ENCODE results near the gene ASMT. TPM values are rescaled to one million over a fixed set of nuclear protein-coding genes. Genes with fewer than 3 reads are reported as not detected.
"Not testable (repeated sequence)": the region's sequence is repeated elsewhere in the genome, so short reads cannot be mapped to it uniquely, and the experiment has no call there.

Gene ASMT, protein sequence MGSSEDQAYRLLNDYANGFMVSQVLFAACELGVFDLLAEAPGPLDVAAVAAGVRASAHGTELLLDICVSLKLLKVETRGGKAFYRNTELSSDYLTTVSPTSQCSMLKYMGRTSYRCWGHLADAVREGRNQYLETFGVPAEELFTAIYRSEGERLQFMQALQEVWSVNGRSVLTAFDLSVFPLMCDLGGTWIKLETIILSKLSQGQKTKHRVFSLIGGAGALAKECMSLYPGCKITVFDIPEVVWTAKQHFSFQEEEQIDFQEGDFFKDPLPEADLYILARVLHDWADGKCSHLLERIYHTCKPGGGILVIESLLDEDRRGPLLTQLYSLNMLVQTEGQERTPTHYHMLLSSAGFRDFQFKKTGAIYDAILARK
- not detected in 2 replicates for total RNA-seq (2022)
- percentile 11 among the genes with signal in this experiment for Bru-seq, nascent RNA
- BruChase-seq, experiment 1, labeled RNA remaining after a 6-hour chase = percentile 9 among the genes with signal in this experiment
- BruChase-seq, experiment 2, labeled RNA remaining after a 2-hour chase = percentile 15 among the genes with signal in this experiment
- long read RNA-seq, partial matches to known transcripts = 1 of 1 reads
- long read RNA-seq, other reads (novel, unspliced or antisense) = 0 of 1 reads

DNA sequence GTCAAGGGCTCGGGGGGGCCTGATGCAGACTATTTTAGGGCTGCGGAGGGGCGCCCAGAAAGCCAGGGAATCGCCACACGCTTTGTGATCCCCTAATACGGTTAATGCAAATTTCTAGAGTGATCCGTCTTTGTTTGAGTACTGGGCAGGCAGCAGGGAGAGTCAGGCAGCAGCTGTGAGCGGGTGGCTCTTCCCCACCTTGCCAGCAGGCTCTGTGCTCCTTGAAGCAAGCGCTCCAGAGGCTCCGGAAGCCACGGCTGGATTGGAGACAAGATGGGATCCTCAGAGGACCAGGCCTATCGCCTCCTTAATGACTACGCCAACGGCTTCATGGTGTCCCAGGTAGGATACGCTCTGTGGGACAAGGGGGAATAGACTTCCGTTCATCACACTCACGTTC is at the start of gene ASMT:
Gene ASMT, plus strand, starts transcription at position 133 of the 400 bp plus-strand sequence. Its CDS starts 141 bp downstream, at position 274.
- intact Hi-C loops (cut with micrococcal nuclease; ENCODE audit: unreplicated experiment) = no loop called here
- CTCF ChIA-PET = no interaction called here
- Mint-ChIP-seq H3K27me3 (ENCODE audit: unreplicated experiment) (no peaks in the 10 kb centered on the region), H3K9me3 (ENCODE audit: low read depth, unreplicated experiment) (no peaks in the 10 kb centered on the region), H3K4me1 (ENCODE audit: low read depth, unreplicated experiment) (no peaks in the 10 kb centered on the region), H3K4me3 (ENCODE audit: low read depth, unreplicated experiment) (no peak within 1 kb of the TSS), H3K27ac (ENCODE audit: unreplicated experiment) (no peak within 1 kb of the TSS), H3K36me3 (ENCODE audit: insufficient read depth, unreplicated experiment) (no peaks in the 10 kb centered on the region)
- no peak for DNase-seq
- BruUV-seq (replicated peaks) = no TSS peak
- TF ChIP-seq, protein P1, sequence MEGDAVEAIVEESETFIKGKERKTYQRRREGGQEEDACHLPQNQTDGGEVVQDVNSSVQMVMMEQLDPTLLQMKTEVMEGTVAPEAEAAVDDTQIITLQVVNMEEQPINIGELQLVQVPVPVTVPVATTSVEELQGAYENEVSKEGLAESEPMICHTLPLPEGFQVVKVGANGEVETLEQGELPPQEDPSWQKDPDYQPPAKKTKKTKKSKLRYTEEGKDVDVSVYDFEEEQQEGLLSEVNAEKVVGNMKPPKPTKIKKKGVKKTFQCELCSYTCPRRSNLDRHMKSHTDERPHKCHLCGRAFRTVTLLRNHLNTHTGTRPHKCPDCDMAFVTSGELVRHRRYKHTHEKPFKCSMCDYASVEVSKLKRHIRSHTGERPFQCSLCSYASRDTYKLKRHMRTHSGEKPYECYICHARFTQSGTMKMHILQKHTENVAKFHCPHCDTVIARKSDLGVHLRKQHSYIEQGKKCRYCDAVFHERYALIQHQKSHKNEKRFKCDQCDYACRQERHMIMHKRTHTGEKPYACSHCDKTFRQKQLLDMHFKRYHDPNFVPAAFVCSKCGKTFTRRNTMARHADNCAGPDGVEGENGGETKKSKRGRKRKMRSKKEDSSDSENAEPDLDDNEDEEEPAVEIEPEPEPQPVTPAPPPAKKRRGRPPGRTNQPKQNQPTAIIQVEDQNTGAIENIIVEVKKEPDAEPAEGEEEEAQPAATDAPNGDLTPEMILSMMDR (IDR thresholded peaks at IDR 0.05; ENCODE audit: unreplicated experiment) = no peak

DNA sequence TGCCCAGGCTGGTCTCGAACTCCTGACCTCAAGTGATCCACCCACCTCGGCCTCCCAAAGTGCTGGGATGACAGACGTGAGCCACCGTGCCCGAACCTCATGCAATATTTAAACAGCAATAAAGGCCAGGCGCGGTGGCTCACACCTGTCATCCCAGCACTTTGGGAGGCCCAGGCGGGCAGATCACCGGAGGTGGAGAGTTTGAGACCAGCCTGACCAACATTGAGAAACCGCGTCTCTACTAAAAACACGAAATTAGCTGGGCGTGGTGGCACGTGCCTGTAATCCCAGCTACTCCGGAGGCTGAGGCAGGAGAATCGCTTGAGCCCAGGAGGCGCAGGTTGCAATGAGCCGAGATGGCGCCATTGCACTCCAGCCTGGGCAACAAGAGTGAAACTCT is 40.7 kb upstream of the ASMT start:
- CTCF ChIA-PET; H3K27ac Mint-ChIP-seq (ENCODE audit: unreplicated experiment); DNase-seq; H3K36me3 Mint-ChIP-seq (ENCODE audit: insufficient read depth, unreplicated experiment); H3K27me3 Mint-ChIP-seq (ENCODE audit: unreplicated experiment); H3K4me3 Mint-ChIP-seq (ENCODE audit: low read depth, unreplicated experiment); BruUV-seq (replicated peaks); H3K9me3 Mint-ChIP-seq (ENCODE audit: low read depth, unreplicated experiment); intact Hi-C loops (cut with micrococcal nuclease; ENCODE audit: unreplicated experiment); H3K4me1 Mint-ChIP-seq (ENCODE audit: low read depth, unreplicated experiment): not testable (repeated sequence)

DNA sequence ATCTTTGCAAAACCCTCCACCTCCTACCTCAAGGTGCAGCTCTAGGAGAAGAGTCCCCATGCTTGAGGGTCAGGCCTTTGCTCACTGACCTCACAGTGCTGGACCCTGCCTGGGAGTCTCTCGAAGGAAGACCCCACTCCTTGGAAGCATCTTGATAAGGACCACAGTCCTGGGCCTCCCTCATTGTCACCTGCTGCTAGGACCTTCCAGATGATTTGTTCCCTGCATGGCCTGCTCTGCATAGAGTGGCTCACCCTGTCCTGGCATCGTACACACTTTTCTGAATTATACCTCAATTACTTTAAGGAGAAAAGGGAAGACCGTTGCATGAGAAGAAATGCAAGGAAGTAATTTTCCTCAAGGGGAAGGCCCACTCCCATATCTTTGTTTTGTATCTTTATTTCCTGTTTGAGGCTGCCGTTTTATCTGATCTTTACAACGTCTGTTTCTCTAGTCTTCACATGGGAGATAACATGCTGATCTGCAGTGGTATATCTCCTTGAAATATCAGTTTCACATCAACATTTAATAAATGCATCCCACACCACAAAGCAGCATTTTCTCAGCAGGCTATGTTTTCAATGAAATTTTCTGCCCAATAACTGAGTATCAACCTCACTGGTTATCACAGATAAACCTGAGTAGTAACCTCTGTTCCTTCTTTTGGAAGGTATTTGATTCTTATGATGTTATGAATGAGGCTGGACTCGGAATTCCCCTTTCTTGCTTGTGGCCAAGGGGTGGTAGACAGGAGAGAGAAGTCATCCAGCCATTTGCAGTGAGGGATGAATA is 38.5 kb upstream of the ASMT start:
- H3K27me3 Mint-ChIP-seq (ENCODE audit: unreplicated experiment) = no peaks in the 10 kb centered on the region
- intact Hi-C loops (cut with micrococcal nuclease; ENCODE audit: unreplicated experiment) = no loop called here
- H3K4me3 Mint-ChIP-seq (ENCODE audit: low read depth, unreplicated experiment) = no peak overlapping the region
- no peaks in the 10 kb centered on the region for H3K4me1 Mint-ChIP-seq (ENCODE audit: low read depth, unreplicated experiment)
- BruUV-seq (replicated peaks) = no TSS peak
- H3K9me3 Mint-ChIP-seq (ENCODE audit: low read depth, unreplicated experiment) = no peaks in the 10 kb centered on the region
- H3K27ac Mint-ChIP-seq (ENCODE audit: unreplicated experiment) = no peak overlapping the region
- TF ChIP-seq, protein P1 (IDR thresholded peaks at IDR 0.05; ENCODE audit: unreplicated experiment) = no peak
- CTCF ChIA-PET = no interaction called here
- DNase-seq = no peak
- no peaks in the 10 kb centered on the region for H3K36me3 Mint-ChIP-seq (ENCODE audit: insufficient read depth, unreplicated experiment)

DNA sequence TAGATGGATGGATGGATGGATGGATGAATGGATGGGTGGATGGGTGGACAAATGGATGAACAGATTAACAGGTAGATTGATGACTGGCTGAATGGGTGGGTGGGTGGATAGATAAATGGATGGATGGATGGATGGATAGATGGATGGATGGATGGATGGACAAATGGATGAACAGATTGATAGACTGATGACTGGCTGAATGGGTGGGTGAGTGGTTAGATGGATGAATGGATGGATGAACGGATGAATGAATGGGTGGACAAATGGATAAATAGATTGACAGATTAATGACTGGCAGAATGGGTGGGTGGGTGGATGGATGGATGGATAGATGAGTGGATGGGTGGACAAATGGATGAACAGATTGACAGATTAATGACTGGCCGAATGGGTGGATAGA is 37.0 kb upstream of the ASMT start:
- DNase-seq = no peak
- no peaks in the 10 kb centered on the region for H3K27me3 Mint-ChIP-seq (ENCODE audit: unreplicated experiment)
- BruUV-seq (replicated peaks) = no TSS peak
- TF ChIP-seq, protein P1 (IDR thresholded peaks at IDR 0.05; ENCODE audit: unreplicated experiment) = no peak
- no peaks in the 10 kb centered on the region for H3K9me3 Mint-ChIP-seq (ENCODE audit: low read depth, unreplicated experiment)
- no peak overlapping the region for H3K4me3 Mint-ChIP-seq (ENCODE audit: low read depth, unreplicated experiment)
- H3K36me3 Mint-ChIP-seq (ENCODE audit: insufficient read depth, unreplicated experiment) = no peaks in the 10 kb centered on the region
- CTCF ChIA-PET = no interaction called here
- H3K4me1 Mint-ChIP-seq (ENCODE audit: low read depth, unreplicated experiment) = peaks cover 4% of the 10 kb centered on the region
- H3K27ac Mint-ChIP-seq (ENCODE audit: unreplicated experiment) = no peak overlapping the region
- intact Hi-C loops (cut with micrococcal nuclease; ENCODE audit: unreplicated experiment) = no loop called here

All from Calu3 (cell line).